Type B pancreatic cell (in vitro differentiated cells): Measurements from ENCODE around the gene IL12A. TPM values are rescaled to one million over a fixed set of nuclear protein-coding genes. Genes with fewer than 3 reads are reported as not detected.

ENCODE experiments used
- DNase-seq: peaks from one replicate; pipeline ENCODE4 v3.0.0; 2021; ENCODE audit warnings: mixed read lengths; ENCODE audit not compliant: unreplicated experiment; ENCODE audit errors: extremely low spot score
- H3K27ac Mint-ChIP-seq: 2 replicates; pipeline ENCODE4 v1.8.0; 2021; ENCODE audit warnings: mild to moderate bottlenecking, mixed read lengths
- H3K27me3 Mint-ChIP-seq: 2 replicates; pipeline ENCODE4 v1.8.0; 2021; ENCODE audit warnings: mixed read lengths
- H3K36me3 Mint-ChIP-seq: 2 replicates; pipeline ENCODE4 v1.8.0; 2021; ENCODE audit warnings: mixed read lengths
- H3K4me1 Mint-ChIP-seq: one replicate; pipeline ENCODE4 v1.8.0; 2021; ENCODE audit warnings: mixed read lengths; ENCODE audit not compliant: unreplicated experiment
- H3K4me3 Mint-ChIP-seq: 2 replicates; pipeline ENCODE4 v1.8.0; 2021; ENCODE audit warnings: mild to moderate bottlenecking, mixed read lengths
- H3K9me3 Mint-ChIP-seq: 2 replicates; pipeline ENCODE4 v1.8.0; 2021; ENCODE audit warnings: mixed read lengths
- long read RNA-seq: library from polyadenylated mRNA; unstranded; transcript quantifications from one replicate; pipeline ENCODE4 v2.0.0, GENCODE V29; 2020
- total RNA-seq: library from RNA; stranded (reverse); gene quantifications from 2 replicates; pipeline ENCODE4 v1.2.1, GENCODE V29; 2021; ENCODE audit warnings: low replicate concordance
- TF ChIP-seq, protein P1 (sequence below): fragments of 200-600 bp; sonication (generic); conservative IDR thresholded peaks from 2 replicates; pipeline ENCODE4 v1.5.0; 2021; ENCODE audit warnings: antibody characterized with exemption, mild to moderate bottlenecking

The IL12A gene
- 0.31 and 0.34 TPM in 2 replicates for total RNA-seq
- long read RNA-seq: 0 reads

DNA sequence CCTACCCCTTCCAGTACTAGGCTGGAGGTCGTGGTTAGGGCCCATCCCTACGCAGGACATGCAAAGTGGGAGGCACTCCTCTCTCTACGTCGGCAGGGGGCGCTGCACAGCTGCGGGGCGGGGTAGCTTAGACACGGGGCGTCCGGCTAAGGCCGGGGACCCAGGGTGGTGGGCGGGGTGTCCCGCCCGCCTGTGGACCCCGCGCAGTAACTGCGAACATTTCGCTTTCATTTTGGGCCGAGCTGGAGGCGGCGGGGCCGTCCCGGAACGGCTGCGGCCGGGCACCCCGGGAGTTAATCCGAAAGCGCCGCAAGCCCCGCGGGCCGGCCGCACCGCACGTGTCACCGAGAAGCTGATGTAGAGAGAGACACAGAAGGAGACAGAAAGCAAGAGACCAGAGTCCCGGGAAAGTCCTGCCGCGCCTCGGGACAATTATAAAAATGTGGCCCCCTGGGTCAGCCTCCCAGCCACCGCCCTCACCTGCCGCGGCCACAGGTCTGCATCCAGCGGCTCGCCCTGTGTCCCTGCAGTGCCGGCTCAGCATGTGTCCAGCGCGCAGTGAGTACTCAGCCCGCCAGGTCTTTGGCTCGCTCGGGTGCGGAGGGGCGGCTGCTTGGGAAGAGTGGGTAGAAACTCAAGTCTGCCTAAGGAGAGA is at the start of gene IL12A:
IL12A (plus strand) TSS at position 219 of the 655 bp plus-strand sequence.
- Mint-ChIP-seq H3K4me1 (peaks cover 5% of the 10 kb centered on the region), H3K4me3 (peak within 1 kb of the TSS; percentile 83), H3K9me3 (no peaks in the 10 kb centered on the region), H3K27ac (no peak within 1 kb of the TSS), H3K36me3 (no peaks in the 10 kb centered on the region), H3K27me3 (peaks cover 21% of the 10 kb centered on the region)
- TF ChIP-seq, protein P1, sequence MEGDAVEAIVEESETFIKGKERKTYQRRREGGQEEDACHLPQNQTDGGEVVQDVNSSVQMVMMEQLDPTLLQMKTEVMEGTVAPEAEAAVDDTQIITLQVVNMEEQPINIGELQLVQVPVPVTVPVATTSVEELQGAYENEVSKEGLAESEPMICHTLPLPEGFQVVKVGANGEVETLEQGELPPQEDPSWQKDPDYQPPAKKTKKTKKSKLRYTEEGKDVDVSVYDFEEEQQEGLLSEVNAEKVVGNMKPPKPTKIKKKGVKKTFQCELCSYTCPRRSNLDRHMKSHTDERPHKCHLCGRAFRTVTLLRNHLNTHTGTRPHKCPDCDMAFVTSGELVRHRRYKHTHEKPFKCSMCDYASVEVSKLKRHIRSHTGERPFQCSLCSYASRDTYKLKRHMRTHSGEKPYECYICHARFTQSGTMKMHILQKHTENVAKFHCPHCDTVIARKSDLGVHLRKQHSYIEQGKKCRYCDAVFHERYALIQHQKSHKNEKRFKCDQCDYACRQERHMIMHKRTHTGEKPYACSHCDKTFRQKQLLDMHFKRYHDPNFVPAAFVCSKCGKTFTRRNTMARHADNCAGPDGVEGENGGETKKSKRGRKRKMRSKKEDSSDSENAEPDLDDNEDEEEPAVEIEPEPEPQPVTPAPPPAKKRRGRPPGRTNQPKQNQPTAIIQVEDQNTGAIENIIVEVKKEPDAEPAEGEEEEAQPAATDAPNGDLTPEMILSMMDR: peak; percentile 99
- DNase-seq: peak; percentile 83

DNA sequence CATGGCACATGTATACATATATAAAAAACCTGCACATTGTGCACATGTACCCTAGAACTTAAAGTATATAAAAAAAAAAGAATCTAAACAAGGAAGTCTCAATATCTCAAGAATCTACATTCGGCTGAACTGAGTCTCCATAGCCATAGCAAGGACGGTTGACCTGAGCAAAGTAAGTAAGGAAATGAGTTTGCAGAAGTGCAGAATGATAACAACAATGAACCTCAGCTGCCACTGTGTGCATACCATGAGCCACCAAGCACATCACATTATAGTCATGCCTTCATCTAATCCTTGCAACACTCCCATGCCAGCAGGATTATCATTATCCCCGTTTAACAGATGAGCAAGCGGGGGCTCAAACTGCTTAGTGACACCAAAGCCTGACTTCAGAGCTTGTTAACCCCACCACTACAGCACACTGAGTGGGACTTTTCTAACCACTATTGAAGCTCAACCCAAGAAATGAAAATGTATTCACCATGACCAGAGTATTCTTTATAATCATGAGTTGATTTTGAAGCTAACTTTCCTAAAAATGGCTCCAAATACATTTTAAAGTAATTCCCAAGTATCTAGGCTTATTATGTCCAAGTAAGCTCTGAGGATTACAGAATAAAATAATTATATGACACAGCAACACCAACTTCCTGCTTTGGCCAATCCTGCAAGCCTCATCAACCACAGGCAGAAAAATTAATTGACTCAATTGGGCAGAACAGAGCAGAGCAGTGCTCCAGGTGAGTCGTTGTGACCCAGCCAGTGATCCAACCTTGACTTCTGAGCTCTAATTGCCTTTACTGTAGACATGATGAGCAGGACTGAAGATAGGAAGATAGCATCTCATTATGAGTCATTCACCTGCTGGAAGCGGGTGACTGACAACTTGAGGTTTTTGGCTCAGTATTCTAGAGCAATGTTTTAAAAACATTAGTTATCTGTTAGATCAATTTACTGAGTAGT is 47.3 kb upstream of the IL12A start:
- Mint-ChIP-seq H3K36me3 (no peaks in the 10 kb centered on the region), H3K4me1 (no peaks in the 10 kb centered on the region), H3K27ac (no peak overlapping the region), H3K27me3 (peaks cover 7% of the 10 kb centered on the region), H3K9me3 (no peaks in the 10 kb centered on the region), H3K4me3 (no peak overlapping the region)
- TF ChIP-seq, protein P1: no peak
- DNase-seq: no peak

DNA sequence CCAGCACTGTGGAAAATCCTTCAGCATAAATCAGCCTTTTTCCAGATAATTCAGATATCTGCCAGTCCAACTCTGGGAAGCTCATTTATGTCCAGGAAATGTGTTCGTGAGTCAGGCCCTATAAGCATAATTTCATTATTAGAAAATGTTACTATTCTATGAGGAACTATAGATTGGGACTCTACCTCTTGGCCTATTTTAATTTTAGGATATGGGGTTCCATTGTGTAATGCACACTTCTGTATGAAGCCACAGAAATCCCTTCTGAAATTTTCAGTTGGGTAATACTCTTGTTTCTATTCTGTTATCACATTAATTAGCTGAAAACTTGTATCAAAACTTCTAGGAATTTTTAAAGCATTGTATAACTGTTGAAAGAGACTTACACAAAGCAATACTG is 43.9 kb upstream of the IL12A start:
- no peaks in the 10 kb centered on the region for H3K36me3 Mint-ChIP-seq
- no peak overlapping the region for H3K27ac Mint-ChIP-seq
- TF ChIP-seq, protein P1: no peak
- no peaks in the 10 kb centered on the region for H3K9me3 Mint-ChIP-seq
- H3K27me3 Mint-ChIP-seq: peaks cover 10% of the 10 kb centered on the region
- H3K4me1 Mint-ChIP-seq: no peaks in the 10 kb centered on the region
- no peak for DNase-seq
- H3K4me3 Mint-ChIP-seq: no peak overlapping the region

DNA sequence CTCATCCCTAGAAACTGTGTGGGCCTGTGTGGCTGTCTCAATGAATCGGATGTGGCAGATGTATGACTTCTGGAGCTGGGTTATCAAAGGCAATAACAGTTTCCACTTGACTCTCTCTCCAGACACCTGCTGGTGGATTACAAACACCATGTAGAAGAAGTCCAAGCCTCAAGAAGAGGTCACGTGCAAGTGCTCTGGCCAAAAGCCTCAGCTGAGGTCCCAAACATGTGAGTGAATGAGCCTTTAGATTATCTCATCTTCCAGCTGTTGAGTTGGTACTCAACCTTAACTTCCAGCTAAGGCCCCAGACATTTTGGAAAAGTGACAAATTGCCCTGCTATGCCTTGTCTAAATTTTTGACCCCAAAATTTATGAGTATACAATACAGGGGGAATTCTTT is 42.7 kb upstream of the IL12A start:
- Mint-ChIP-seq H3K27ac (no peak overlapping the region), H3K4me1 (no peaks in the 10 kb centered on the region), H3K27me3 (peaks cover 14% of the 10 kb centered on the region), H3K9me3 (no peaks in the 10 kb centered on the region), H3K36me3 (no peaks in the 10 kb centered on the region), H3K4me3 (no peak overlapping the region)
- no peak for DNase-seq
- TF ChIP-seq, protein P1: no peak

DNA sequence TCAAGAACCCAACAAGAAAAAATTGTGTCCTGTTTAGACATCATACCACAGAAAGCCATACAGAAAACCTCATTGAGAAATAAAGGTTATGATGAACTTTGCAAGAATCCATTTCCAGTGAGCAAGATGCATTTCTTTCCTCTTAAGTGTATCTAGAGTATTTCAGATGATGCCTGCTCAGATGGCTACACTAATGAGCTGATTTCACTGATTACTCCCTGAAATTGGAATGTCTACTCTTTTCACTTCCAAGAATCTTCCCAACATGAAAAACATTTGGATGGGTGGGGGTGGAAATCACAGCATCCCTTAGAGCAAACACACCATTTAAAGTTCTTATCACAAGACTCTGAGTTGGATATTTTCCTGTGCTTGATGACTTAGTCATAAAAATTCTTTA is 41.4 kb upstream of the IL12A start:
- no peak for DNase-seq
- TF ChIP-seq, protein P1: no peak
- H3K4me1 Mint-ChIP-seq: no peaks in the 10 kb centered on the region
- H3K36me3 Mint-ChIP-seq: no peaks in the 10 kb centered on the region
- H3K9me3 Mint-ChIP-seq: no peaks in the 10 kb centered on the region
- peaks cover 10% of the 10 kb centered on the region for H3K27me3 Mint-ChIP-seq
- no peak overlapping the region for H3K27ac Mint-ChIP-seq
- no peak overlapping the region for H3K4me3 Mint-ChIP-seq
